Stimulated activated CD8-positive, alpha-beta memory T cell treated with anti-CD3 and anti-CD28 coated beads, Interleukin-4, amount 100 ng/mL, for 1 hour (primary cell): ENCODE data around the gene IL4.

ENCODE experiments used
- DNase-seq, 2 donors: peaks; one replicate each; pipeline ENCODE4 v3.0.0-alpha.2; 2020; ENCODE audit warnings: low read depth in 2 of 2, low spot score in 1 of 2

IL4 gene

GRCh38 chr5:132671000-132671399, 2.8 kb upstream of the IL4 start:
- DNase-seq = no peak

- no peak for DNase-seq
Measured at GRCh38 chr5:132673488-132673887, 301 bp upstream of the IL4 start.

- no peak for DNase-seq
Measured at GRCh38 chr5:132674671-132675506, 1.1 kb downstream of the IL4 start.

DNA sequence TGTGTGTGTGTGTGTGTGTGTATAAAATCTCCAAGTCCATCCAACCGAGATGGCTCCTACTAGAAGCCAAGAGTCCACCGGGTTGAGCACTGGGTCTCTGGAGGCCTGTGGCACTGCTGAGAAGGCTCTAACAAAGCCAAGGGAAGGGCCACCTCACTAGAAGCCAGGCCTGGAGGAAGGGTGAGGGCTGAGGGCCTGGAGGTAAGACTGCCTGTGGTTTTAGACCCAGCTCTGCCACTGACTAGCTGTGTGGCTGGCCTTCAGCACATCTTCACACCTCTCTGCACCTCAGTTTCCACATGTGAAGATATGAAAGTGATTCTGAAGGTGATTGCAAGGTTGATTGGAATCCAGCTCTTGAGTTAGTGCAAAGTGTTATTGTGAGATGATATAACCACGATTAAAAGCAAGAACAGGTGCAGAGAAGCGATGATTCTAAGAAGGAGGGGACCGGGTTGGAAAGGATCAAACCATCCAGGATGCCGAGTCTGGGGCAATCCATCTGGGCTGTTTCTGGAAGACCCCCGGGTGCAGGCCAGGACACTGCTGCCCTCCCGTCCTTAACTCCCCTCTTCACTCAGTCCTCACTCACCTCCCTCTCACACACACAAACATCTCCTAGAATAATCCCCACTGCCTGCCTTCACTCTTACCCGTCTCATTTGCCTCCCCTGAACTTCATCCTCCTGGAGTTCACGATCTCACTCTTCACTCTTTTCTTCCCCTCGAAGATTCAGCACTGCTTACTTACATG, 2.3 kb downstream of the IL4 start:
- no peak for DNase-seq

DNA sequence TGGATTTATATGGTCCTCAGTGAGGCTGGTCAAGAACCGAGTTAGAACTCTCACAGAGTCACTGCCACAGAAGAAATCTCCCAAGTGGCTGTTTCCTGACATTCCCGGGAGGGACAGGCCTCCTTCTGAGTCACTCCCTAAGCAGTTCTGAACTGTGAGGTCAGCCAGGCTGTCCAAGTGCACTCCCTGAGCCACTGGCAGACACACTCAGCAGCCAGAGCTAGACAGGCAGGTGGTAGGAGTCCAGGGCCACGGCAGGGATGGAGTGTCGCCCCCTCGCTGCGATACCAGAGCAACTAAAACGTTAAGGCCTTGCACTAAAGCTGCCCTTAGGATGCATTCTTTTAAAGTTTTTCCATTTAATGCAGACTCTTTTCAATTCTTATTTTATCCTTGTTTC, 3.4 kb downstream of the IL4 start:
- no peak for DNase-seq

GRCh38 chr5:132677682-132678400, 4.1 kb downstream of the IL4 start:
- DNase-seq = no peak

GRCh38 chr5:132678735-132679134, 4.9 kb downstream of the IL4 start:
- DNase-seq = no peak

DNA sequence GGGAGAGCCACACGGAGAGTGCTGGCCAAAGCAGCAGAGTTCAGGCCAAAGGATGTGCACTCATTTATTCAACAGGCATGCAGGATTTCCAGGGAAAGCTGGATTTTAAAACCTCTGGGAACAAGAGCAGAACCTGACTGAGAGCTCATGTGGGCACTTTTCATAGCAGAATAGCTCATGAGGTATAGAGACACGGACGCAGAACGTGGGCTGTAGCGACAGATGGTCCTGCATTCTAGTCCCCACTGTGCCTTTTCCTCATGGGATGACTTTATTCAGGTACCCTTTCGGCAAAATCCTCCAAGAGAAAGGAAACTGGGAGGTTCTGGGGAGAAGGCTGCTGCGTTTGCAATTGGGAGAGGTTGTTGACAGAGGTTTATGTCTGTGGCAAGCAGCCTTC, 5.4 kb downstream of the IL4 start:
- DNase-seq = no peak

- no peak for DNase-seq
Measured at GRCh38 chr5:132679717-132680380, 6.1 kb downstream of the IL4 start.

GRCh38 chr5:132680780-132681475, 7.1 kb downstream of the IL4 start:
- no peak for DNase-seq

DNA sequence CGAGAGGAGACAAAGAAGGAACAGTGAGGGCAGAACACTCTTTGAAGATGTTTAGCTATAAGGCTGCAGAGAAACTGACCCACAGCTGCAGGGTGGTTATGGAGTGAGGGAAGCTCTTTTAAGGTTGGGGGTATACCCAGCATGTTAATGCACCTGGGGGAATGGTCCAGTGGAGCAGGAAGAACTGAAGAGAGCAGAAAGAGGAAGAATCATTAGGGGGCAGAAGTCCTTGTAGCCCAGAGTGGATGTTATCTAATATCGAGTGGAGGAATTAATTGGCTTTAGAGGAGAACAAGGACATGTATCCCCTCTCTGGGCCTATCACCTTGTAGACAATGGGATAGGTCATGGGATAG, 7.7 kb downstream of the IL4 start:
- DNase-seq = no peak

DNA sequence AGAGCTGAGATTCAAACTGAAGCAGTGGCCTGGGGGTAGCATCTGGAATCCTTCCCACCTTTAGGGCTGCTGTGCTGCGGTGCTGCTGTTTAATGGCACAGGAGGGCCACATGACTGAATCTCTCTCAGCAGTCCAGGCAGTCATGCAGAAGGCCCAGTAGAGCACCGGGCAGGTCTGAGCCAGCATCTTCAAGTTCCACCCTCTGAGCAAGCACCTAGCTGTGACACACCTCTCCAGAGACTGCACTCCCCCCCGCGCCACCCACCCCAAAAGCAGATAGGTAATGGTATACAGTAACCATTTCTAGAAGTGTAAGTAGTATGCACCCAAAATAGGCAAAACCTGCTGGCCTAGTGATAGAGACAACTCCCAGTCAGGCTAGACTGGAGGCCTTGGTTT, 8.2 kb downstream of the IL4 start:
- no peak for DNase-seq

GRCh38 chr5:132684491-132684890, 10.7 kb downstream of the IL4 start:
- no peak for DNase-seq

GRCh38 chr5:132684922-132685720, 11.3 kb downstream of the IL4 start:
- DNase-seq = no peak

- no peak for DNase-seq
Measured at GRCh38 chr5:132686193-132686592, 12.4 kb downstream of the IL4 start.

- DNase-seq = no peak
Measured at GRCh38 chr5:132687995-132688394, 14.2 kb downstream of the IL4 start.

DNA sequence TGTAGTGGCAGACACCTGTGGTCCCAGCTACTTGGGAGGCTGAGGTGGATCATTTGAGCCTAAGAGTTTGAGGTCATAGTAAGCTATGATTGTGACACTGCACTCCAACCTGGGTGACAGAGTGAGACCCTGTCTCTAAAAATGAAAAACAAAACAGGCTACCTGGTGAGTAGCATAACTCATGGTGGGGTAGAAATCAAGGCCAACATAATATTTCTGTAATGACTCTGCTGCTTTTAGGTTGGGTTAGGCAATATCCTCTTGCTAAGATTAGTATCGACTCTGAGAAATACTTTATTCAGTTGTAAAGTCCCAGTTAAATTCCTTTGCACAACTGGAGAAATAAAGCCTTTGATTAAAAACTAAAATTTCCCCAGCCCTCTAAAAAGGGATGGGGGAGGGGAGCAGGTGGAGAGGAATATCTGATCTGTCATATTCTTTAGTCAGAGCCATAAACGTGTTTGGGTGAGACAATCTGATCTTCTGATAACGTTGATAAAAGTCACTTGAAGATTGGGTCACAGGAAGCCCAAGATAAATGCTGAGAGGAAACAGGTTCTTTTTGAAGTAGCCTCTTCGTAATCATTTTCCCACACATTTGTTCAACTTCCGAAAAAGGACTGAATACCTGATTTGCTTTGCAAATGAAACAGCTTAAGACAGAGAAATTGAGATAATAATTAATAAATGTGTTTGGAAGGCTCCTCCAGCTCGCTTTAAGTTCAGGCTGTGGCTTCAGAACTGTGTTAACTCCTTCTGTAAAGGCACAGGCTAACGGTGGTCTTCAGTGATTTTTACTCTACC, 14.9 kb downstream of the IL4 start:
- DNase-seq = no peak

DNA sequence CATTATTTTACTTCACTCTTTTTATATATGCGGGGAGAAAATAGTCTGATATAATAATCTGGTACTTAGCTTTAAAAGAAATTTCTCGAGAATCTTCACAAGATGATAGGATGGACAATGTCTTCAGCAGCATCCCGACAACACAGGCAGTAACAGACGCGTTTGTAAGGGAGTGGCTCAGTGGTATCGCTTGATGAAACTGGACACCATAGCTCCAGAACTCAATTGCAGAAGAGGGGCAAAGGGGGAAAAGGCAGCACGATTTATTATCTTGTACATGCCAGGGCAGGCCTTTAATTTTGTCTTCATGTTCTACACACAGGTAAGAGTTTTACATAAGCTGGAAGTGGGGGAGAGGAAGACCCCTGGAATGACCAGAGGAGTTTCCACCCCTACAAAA, 15.7 kb downstream of the IL4 start:
- DNase-seq = no peak

- no peak for DNase-seq
Measured at GRCh38 chr5:132690156-132690555, 16.4 kb downstream of the IL4 start.
